Pulmonary artery endothelial cell (primary cell): ENCODE results near the gene DNPEP. TPM values are rescaled to one million over a fixed set of nuclear protein-coding genes. Genes with fewer than 3 reads are reported as not detected.
A peak's percentile ranks its signal among the peaks of the same experiment; 100 is the strongest.
"Not testable (repeated sequence)": the region's sequence is repeated elsewhere in the genome, so short reads cannot be mapped to it uniquely, and the experiment has no call there.

Source experiments
- DNase-seq: peaks from one replicate; pipeline ENCODE4 v3.0.0-alpha.2; 2011; ENCODE audit warnings: low read depth, low spot score
- total RNA-seq: library from RNA; depleted of rRNA; stranded (reverse); fragments of >200 nt; gene quantifications from 2 replicates; pipeline ENCODE4 v1.2.3, GENCODE V29; 2014

The DNPEP gene
- total RNA-seq, 1 donor from 2014 or later, result 60.6 TPM

DNA sequence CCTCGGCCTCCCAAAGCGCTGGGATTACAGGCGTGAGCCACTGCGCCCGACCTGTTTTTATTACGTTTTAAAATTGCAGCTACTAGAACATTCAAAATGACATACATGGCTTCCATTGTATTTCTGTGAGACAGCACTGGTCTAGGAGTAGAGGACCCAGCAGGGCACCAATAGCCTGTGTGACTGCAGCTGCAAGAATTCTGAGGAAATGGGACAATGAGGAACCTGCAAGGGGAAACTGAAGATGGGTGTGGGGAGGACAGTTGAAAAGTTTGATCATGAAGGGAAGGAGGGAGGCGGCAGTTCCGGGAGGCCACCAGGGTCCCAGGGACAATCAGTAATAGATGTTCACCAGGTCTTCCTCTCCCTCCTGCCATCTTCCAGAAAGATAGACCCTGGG lies 13.9 kb upstream of the DNPEP start:
- no peak for DNase-seq

DNA sequence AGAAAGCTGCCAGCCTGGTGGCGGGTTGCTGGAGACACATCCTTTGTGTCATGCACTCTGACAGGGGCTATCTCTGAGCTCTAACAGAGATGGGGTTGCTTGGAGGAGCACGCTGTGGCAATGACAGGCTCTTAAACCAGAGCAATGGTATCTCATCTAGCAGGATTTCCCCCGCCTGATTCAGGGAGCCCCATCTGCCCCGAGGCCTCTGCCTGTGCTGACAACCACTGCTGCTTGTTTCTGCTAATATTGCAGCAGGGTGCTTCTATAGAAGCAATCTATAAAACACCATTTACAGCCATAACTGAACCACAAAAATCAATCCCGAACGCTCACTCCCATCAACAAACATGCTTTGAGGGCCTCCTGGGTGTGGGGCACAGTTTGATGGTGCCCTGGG lies 12.8 kb upstream of the DNPEP start:
- DNase-seq, result no peak

DNA sequence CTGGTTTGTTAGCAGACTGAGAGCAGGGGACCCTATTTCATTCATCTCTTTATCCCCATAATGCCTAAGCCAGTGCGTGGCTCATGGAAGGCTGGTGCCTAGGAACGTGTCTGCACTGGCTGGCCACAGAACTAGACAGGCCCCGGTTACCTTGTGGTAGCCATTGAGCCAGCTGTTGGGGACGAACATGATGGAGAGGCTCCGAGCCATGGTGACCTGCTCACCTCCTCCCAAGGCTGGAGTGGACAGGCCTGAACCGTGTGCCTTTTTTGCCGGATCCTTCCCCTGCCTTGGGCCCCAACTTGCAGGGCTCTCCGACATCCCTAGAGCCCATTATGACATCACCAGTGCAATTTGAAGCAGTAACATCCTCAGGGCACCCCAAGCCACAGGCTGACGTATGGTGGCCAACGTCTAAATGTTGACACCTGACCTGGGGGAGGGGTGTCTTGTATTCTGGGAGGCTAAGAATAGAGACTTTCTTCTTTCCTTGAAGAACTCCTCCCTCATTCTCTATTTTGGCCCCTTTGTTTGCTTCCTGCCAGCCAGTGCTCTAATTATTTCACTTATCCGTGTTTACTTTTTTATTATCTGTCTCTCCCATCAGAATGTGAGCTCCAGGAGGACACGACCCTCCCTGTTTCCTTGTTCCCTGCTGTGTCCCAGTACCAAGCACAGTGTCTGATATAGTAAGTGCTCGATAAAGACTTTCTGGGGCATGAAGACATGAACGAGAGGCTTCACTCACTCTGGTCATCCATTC lies 12.2 kb upstream of the DNPEP start:
- DNase-seq, result no peak

DNA sequence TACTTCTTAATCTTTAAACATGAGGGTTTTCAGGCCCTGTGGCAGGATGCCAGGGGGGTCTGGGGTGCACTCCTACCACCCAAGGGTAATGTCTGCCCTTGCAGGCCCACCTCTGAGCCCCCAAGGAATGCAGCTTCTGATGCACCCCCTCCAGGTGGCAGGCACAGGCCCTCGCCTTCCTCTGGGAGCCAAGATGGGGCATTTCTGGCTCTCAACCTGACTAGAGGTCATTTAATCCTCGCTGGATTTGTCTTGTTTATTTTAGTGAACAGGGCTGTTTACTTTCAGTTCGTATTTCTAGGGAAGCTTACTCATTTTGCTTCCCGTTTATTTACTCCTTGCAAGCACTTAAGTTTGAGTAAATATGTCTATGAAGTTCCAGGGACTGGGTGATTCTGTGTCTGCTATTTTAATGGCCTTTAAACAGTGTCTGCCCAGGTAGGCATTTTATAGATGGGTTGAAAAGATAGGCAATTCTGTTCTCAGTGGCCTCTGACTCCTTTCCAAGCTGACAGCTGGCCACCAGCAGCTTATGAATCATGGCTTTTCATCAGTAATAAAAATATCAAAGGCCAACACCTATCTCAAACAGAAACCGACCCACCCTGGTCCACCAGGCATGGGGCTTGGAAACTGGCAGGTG lies 11.1 kb upstream of the DNPEP start:
- DNase-seq, result no peak

DNA sequence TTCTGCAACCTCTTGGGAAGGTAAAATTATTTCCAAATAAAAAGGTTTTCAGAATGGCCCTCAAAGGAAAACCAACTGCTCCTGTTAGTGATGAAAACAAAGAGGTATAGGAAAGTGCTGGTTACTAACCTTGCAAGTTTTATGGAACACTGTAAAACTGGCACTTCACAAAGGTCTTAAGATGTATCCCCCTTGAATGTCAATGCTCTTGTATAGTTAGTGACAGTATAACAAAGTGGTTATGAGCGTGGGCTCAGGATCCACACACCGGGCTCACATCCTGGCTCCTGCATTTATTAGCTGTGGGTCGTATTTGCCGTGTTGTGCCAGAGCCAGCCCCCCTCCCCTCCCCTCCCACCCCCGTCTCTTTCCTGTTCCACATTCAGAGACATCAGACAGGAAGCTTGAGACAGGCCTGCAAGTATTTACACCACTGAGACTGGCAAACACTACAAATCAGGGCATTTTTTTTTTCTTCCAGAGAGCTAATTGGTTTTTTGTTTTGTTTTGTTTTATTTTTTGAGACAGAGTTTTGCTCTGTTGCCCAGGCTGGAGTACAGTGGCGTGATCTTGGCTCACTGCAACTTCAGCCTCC lies 9.2 kb upstream of the DNPEP start:
- no peak for DNase-seq

DNA sequence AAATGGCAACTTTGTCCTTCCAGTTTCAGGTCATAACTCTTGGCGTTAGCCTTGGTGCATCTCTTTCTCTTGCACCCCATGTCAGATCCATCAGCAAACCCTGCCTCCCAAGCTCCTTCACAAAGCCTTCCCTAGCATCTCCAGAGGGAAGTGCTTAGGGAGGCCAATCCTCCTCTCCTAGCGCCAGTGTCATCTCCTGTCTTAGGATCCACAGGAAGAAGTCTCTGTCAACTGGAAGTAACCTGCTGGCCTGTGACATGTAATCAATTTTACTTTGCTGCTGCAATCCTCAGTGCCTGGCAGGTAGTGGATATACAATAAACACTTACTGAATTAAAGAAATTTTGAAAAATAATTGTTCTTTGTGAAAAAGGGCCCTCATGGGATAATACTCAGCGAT lies 7.9 kb upstream of the DNPEP start:
- no peak for DNase-seq

DNA sequence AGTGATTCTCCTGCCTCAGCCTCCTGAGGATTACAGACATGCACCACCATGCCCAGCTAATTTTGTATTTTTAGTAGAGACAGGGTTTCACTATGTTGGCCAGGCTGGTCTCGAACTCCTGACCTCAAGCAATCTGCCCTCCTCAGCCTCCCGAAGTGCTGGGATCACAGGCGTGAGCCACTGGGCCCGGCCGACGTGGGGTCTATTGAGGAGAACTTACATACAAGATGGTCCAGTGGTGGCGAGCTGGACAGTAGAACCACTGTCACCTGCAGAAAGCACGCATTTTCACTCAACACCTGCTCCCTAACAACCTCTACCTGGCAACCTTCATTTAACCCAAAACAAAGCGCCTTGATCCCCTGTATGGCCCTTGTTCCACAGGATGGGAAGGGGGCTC lies 7.3 kb upstream of the DNPEP start:
- not testable (repeated sequence) for DNase-seq

DNA sequence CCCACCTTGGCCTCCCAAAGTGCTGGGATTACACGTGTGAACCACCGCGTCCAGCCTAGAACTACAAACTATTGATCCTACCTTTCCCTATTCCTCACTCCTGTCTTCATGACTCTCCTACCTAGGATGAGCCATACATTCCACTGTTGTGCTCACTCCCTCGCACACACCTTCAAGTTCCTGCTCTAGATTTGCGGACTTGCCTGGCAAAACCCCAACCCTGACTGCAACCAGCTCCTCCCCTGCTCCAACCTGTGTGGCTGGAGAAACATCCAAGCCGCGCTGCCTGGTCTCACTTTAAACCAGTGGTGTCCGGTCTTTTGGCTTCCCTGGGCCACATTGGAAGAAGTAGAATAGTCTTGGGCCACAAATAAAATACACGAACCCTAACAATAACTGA lies 5.0 kb upstream of the DNPEP start:
- no peak for DNase-seq

DNA sequence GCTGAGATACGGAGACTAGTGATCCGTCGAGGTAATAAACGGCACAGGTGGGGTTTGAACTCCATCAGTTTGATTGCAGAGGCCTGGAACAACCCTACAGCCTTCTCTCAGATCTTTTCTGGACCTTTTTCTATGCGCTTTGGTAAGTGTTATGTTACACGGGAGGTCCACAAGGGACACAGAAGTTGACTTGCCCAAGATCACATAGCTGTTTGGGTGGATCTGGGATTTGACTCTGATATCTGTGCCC lies 1.1 kb upstream of the DNPEP start:
- DNase-seq, result no peak

DNA sequence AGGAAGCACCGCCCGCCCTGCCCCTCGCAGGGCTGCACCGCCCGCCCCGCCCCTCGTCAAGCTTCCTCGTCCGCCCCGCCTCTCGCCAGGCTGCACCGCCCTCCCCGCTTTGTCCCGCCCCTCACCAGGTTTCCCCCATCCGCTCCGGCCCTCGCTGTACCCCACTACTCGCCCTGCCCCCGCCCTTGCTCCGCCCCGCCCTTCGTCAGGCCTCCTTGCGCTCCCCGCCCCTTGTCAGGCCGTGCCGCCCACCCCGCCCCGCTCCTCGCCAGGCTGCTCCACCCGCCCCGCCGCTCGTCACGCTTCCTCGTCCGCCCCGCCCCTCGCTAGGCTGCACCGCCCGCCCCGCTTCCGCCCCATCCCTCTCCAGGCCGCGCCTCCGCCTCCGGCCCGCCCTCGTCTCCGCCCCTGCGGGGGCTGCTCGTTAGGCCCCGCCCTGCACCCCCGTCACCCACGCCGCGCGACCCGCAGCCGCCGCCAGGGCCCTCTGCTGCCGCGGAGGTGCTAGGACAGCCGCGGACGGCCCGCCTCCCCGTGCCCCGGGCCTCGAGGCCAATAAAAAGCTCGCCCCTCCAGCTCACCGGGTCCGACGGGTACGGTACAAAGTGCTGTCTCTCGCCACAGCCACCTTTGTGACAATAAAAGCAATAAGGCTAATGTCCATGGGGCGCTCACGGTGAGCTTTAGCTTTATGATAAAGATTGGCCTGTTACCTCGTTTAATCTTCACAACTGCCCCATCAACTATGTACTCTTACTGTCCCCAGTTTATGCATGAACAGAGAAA lies 602 bp upstream of the DNPEP start:
- peak; percentile 80 for DNase-seq

DNA sequence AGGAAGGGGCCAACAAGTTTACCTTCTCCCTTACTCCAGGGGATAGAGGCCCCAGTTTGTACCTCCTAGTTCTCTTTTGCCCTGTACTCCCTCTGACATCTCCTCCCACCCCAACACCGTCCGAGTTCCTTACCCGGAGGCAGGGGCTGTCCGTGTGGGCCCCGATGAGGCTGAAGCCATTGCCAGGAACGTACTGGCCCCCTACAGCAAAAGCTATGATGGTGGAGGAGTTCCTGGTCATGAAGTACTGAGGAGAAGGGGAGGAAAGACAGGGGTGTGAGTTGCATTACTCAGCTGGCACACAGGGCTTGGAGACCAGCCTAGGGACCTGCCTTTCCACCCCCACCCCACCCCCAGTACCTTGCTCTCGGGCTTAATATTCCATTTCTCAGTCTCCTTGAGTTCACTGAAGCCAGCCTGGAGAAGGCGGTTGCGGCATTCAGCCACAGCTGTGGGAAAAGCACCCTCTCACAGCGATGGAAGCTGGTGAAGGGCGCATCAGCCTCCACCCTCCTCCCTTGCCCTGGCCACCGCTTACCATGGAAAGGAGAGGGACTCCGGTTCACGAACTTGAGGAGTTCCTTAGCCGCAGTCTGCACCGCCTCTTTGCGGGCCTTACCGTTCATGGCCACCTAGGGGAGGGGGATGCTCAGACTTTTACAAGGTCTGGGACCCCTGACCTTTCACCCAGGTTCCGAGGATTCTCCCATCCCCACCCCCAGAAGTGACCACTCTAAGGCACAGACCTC lies 1.0 kb downstream of the DNPEP start:
- no peak for DNase-seq

DNA sequence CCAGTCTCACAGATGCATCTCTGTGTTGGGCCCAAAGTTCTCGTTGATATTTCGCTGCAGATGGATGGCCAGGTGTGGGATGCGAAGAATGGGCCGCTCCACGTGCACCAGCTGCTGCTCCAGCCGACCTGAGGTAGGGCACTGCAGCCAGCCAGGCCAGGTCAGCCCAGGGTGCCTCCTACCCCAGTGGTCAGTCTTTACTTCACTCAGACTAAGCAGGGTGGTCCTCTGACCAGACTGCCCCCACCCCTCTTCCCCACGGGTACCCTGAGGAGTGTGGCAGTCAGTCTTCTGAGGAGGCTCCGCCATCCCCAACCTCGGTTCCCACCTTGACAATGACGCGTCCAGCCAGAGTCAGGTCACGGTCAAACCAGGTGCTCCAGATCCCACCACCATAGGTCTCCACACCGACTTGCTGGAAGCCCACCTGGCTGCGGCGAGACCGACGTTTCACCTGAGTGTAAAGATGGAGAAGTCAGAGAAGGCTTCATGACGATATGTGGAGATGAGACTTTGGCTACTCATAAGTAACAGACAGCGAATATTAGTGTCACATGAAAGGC lies 1.7 kb downstream of the DNPEP start:
- DNase-seq, result no peak

DNA sequence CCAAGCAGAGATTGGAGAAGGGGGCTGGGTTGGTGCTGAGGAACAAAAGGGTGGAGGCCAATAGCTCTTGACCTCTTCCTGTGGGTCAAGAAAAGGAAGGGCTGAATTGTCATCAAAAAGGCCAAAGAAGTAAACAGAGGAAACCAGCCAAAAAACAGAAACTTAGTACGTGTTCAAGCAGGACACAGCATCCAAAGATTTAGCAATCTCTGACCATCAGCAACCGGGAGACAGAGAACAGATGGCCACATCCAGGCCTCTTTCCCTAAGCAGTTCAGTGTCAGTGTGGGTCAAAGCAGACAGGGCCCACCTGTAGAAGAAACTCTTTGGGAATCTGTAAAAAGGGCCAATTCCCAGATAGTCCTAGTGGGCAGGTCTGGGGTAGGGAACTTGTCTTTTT lies 2.9 kb downstream of the DNPEP start:
- no peak for DNase-seq

DNA sequence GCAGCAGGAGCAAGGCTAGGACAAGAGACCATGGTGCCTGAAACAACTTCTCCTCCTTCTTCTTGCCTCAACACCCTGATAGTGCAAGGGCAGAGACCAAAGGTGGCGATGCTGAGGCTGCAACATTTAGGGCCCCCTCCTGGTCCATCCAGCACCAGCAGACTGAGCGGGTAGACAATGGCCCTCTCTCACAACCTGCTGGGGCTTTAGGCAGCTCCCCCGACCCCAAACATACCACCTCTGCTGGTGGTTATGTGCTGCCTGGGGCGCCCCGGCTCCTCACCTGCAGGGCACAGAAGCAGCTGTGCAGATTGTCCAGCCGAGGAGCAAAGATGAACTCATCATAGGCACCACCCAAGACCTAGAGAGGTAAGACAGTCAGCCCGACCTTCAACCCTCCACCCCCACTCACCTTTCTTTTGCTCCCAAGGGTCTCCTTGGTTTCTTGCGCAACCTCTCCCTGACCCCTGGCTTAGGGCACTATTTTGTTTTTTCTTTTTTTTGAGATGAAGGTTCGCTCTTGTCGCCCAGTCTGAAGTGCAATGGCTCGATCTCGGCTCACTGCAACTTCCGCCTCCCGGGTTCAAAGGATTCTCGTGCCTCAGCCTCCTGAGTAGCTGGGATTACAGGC lies 3.5 kb downstream of the DNPEP start:
- no peak for DNase-seq

DNA sequence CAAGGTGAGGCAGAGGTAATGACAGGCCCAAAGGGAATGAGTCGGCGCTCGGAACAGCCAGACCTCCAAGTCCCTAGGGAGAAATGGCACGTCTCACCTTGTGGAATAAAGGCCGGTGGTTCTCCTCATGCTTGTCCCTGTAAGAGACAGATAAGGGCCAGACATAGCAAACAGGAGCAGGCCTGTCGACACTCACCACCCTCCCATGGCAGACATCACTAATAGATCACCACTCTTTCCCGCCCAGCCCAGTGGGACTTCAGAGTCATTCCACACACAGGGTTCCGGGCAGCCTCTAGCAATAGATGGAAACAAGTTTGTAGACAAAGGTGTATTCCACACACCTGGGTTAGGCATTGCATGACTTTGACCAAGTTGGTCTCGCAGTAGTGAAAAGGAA lies 6.3 kb downstream of the DNPEP start:
- no peak for DNase-seq

DNA sequence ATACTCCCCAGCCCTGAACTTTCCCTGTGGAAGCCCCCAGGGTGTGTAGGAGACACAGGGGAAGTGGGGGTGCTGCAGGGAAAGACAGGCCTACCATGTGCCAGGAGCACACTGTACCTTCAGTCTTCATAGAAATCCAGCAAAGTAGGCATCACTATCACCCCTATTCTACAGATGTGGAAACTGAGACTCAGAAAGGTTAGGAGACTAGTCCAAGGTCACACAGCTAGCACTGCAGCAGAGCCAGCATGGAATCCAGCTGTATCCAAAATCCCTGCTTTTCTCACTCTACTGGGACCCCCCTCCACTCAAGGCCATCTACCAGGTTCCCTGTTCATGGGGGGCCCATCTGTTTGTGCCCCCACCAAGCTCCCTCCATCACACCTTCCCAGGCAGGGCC lies 6.8 kb downstream of the DNPEP start:
- DNase-seq, result no peak

DNA sequence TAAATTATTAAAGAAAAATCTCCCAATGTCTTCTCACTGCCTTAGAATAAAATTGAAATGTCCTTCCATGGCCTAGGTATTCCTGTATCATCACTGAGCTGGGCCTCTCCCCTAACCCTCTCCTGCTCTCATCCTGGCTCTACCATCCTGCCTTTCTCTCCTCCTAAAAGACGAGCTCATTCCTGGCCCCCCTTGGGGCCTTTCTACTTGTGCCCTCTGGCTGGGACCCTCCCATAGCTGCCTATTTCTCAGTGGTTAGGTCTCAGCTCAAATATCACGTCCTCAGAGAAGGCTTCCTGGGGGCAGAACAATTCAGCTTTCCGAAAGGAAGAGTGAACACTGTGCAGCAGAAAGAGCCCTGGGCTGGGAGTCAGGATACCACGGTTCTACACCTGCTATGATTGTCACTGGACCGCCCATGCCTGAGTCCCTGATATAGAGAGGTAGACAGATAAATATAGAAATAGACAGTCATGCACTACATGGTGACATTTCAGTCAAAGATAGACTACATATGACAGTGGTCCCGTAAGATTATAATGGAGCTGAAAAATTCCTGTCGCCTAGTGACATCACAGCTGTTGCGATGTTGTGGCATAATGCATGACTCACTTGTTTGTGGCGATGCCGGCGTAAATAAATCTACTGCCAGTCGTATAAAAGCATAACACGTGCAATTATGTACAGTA lies 9.4 kb downstream of the DNPEP start:
- no peak for DNase-seq

DNA sequence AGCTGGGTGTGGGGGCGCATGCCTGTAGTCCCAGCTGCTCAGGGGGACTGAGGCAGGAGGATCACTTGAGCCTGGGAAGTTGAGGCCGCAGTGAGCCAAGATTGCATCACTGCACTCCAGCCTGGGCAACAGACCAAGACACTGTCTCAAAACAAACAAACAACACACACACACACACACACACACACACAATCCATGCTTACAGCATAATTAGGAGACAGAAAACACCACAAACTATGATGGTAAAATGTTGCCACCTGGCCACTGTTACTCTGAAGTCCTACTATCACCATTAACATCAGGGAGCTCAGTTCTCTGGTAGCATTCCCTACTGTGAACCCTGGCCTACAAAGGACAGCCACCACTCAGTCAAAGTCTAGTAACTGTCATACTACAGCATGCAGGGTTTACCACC lies 18.3 kb downstream of the DNPEP start:
- no peak for DNase-seq

DNA sequence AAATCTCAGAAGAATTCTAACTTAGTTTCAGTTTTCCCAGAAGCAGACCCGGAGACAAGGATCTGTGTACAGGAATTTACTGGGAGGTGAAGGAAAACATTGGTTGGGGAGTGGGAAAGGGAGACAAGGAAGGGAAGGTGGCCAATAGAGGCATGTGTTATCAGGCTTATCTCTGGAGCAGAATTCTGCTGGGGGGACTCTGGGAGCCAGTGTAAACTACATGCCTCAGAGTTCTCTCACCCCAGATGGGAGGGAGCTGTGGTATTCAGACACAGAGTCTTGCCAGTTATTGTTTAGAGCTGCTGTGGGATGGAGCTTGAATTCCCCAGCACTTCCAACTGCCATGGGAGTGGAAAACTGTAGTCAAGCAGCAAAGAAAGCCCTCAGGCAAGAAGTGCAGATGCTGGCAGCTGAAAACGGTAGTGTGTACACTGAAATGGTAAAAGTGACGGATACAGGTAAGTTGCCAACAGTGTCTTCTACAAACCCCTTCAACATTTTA lies 19.0 kb downstream of the DNPEP start:
- DNase-seq, result no peak

DNA sequence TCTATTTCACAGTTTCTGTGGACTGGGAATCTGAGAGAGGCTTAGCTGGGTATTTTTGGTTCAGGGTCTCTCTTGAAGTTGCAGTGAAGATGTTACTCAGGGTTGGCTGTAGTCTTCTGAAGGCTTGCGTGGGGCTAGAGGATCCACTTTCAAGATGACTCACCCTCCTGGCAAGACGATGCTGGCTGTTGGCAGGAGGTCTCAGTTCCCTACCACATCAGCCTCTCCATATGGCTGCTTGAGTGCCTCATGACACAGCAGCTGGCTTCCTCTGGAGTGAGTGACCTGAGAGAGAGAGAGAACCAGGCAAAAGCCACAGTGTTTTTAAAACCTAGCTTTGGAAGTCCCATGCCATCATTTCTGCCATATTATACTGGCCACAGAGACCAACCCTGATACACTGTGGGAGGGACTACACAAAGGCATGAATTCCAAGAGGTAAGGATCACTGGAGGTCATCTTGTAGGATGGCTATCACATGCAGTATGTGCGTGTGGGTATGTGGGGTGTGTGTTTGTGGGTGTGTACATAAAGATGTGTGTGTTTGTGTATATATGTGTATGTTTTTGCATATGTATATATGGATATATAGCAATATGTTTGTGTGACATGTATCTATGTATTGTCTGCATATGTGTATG lies 25.1 kb downstream of the DNPEP start:
- DNase-seq, result no peak
